Coronary artery (tissue), 2 donors: ENCODE results near the gene FAM117B.
A peak's percentile ranks its signal among the peaks of the same experiment; 100 is the strongest.

Experiments used
- DNase-seq: peaks from one replicate; pipeline ENCODE4 v3.0.0-alpha.2; 2017; ENCODE audit warnings: low spot score
- H3K27ac ChIP-seq, 2 donors: fragments of 200-600 bp; sonication (generic); one replicate each; pipeline ENCODE4 v1.5.1; 2016 to 2019
- H3K4me3 ChIP-seq: fragments of 200-600 bp; sonication (generic); 2 replicates; pipeline ENCODE4 v1.5.1; 2016; ENCODE audit warnings: mild to moderate bottlenecking, moderate library complexity
- TF ChIP-seq, protein P1 (sequence below): fragments of 200-600 bp; sonication (generic); IDR thresholded peaks from one replicate; pipeline ENCODE4 v1.5.1; 2019; ENCODE audit warnings: antibody characterized with exemption

FAM117B gene

GRCh38 chr2:202624133-202624532 lies 10.6 kb upstream of the FAM117B start:
- no peak overlapping the region for H3K4me3 ChIP-seq
- TF ChIP-seq, protein P1, sequence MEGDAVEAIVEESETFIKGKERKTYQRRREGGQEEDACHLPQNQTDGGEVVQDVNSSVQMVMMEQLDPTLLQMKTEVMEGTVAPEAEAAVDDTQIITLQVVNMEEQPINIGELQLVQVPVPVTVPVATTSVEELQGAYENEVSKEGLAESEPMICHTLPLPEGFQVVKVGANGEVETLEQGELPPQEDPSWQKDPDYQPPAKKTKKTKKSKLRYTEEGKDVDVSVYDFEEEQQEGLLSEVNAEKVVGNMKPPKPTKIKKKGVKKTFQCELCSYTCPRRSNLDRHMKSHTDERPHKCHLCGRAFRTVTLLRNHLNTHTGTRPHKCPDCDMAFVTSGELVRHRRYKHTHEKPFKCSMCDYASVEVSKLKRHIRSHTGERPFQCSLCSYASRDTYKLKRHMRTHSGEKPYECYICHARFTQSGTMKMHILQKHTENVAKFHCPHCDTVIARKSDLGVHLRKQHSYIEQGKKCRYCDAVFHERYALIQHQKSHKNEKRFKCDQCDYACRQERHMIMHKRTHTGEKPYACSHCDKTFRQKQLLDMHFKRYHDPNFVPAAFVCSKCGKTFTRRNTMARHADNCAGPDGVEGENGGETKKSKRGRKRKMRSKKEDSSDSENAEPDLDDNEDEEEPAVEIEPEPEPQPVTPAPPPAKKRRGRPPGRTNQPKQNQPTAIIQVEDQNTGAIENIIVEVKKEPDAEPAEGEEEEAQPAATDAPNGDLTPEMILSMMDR: no peak
- no peak overlapping the region for H3K27ac ChIP-seq
- no peak for DNase-seq

- TF ChIP-seq, protein P1: no peak
- H3K27ac ChIP-seq: no peak overlapping the region
- H3K4me3 ChIP-seq: no peak overlapping the region
These were observed 7.7 kb upstream of the FAM117B start for GRCh38 chr2:202627042-202627441.

DNA sequence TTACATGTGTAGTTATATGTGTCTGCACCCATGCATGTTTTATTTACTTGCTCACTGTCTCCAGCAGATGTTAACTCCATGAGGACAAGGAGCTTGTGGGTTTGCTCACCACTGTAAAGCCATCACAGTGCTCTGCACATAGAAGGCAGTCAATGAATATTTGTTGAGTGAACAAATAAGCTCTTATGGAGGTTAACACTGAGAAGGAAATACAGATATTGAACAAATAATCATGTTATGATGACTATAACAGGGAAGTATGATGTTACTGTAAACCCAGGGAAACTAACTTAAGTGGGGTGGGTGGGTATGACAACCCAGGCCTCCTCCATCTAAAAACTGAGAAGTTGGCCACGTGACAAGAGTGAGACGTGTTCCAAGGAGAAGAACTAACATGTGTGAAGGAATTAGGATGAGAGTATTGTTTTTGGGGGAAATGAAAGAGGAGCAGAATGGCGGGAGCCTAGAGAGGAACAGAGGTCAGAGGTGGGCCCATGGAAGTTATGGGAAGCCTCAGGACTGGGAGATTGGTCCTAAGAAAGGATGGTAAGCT lies 6.0 kb upstream of the FAM117B start:
- DNase-seq: no peak
- TF ChIP-seq, protein P1: no peak
- no peak overlapping the region for H3K27ac ChIP-seq
- no peak overlapping the region for H3K4me3 ChIP-seq

More at GRCh38 chr2:202627042-202627441, 7.7 kb upstream of the FAM117B start:
- DNase-seq: no peak

GRCh38 chr2:202632682-202633290 lies 2.0 kb upstream of the FAM117B start:
- TF ChIP-seq, protein P1: no peak
- Histone ChIP-seq H3K4me3 (no peak overlapping the region), H3K27ac (peak overlapping the region; percentile 76 to 94)
- peak; percentile 78 for DNase-seq

GRCh38 chr2:202633470-202633869 lies 1.3 kb upstream of the FAM117B start:
- TF ChIP-seq, protein P1: no peak
- no peak for DNase-seq
- H3K27ac ChIP-seq: peak overlapping the region; percentile 94 to 97
- H3K4me3 ChIP-seq: no peak overlapping the region

DNA sequence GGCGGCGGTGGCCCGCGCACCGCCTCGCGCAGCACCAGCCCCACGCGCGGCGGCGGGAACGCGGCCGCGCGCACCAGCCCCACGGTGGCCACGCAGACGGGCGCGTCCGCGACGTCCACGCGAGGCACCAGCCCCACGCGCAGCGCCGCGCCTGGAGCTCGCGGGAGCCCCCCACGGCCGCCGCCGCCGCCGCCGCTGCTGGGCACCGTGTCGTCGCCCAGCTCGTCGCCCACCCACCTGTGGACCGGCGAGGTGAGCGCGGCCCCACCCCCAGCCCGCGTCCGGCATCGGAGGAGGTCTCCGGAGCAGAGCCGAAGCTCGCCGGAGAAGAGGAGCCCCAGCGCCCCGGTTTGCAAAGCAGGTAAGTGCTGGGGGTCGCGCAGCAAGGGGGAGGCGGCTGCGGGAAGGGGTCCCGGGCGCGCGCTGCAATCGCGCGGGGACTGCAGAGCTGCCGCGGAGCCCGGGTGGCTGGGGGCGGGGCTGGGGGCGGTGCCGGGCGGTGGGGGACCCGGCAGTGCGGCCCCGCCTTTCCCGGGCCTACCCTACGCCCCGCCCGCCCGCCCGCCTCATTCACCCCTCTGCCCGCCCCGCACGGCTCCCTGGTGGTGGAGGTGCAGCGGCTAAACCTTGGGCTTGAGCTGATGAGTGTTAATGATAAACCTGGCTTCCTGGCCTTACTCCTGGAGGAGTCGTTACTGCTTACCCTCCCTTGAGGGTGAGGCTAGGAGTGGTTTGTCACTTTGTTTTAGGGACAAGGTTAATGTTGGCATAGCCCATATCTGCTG lies 851 bp downstream of the FAM117B start:
- Histone ChIP-seq H3K27ac (peak overlapping the region; percentile 94 to 97), H3K4me3 (peak overlapping the region; percentile 99)
- TF ChIP-seq, protein P1: no peak
- DNase-seq: peak; percentile 84
